Hepatocyte (in vitro differentiated cells): ENCODE data around the gene ELL. TPM values are rescaled to one million over a fixed set of nuclear protein-coding genes. Genes with fewer than 3 reads are reported as not detected.

ENCODE experiments used
- DNase-seq: peaks from one replicate; pipeline ENCODE4 v3.0.0-alpha.2; 2016; ENCODE audit warnings: low spot score
- H2AFZ ChIP-seq: fragments of 200-600 bp; sonication (generic); 2 replicates; pipeline ENCODE4 v1.6.0; 2016; ENCODE audit warnings: antibody characterized with exemption, mild to moderate bottlenecking
- H3K27ac ChIP-seq: fragments of 200-600 bp; sonication (generic); 2 replicates; pipeline ENCODE4 v1.5.1; 2016; ENCODE audit warnings: mild to moderate bottlenecking
- H3K27me3 ChIP-seq: fragments of 200-600 bp; sonication (generic); 2 replicates; pipeline ENCODE4 v1.6.1; 2016
- H3K36me3 ChIP-seq: fragments of 200-600 bp; sonication (generic); replicated peaks from 2 replicates; pipeline ENCODE4 v1.5.1; 2016; ENCODE audit warnings: low read depth; ENCODE audit not compliant: insufficient read depth
- H3K4me1 ChIP-seq: fragments of 200-600 bp; sonication (generic); 2 replicates; pipeline ENCODE4 v1.5.1; 2016; ENCODE audit warnings: mild to moderate bottlenecking, moderate library complexity; ENCODE audit not compliant: insufficient read depth
- H3K4me2 ChIP-seq: fragments of 200-600 bp; sonication (generic); 2 replicates; pipeline ENCODE4 v1.6.0; 2016
- H3K4me3 ChIP-seq: fragments of 200-600 bp; sonication (generic); 2 replicates; pipeline ENCODE4 v1.5.1; 2016; ENCODE audit warnings: mild to moderate bottlenecking
- H3K79me2 ChIP-seq: fragments of 200-600 bp; sonication (generic); 2 replicates; pipeline ENCODE4 v1.6.0; 2017; ENCODE audit warnings: mild to moderate bottlenecking
- H3K9me2 ChIP-seq: fragments of 200-600 bp; sonication (generic); replicated peaks from 2 replicates; pipeline ENCODE4 v1.6.0; 2017; ENCODE audit warnings: mild to moderate bottlenecking; ENCODE audit not compliant: insufficient read depth
- H3K9me3 ChIP-seq: fragments of 200-600 bp; sonication (generic); 2 replicates; pipeline ENCODE4 v1.5.1; 2016; ENCODE audit warnings: low read depth, mild to moderate bottlenecking
- H4K20me1 ChIP-seq: fragments of 200-600 bp; sonication (generic); 2 replicates; pipeline ENCODE4 v1.6.0; 2016; ENCODE audit warnings: mild to moderate bottlenecking; ENCODE audit not compliant: insufficient read depth, poor library complexity, severe bottlenecking
- EZH2 ChIP-seq: fragments of 200-600 bp; sonication (generic); IDR thresholded peaks from 2 replicates; pipeline ENCODE4 v1.6.1; 2016; ENCODE audit warnings: antibody characterized with exemption, mild to moderate bottlenecking, borderline replicate concordance
- EZH2phosphoT487 ChIP-seq: fragments of 200-600 bp; sonication (generic); IDR thresholded peaks from one replicate; pipeline ENCODE4 v1.6.1; 2018; ENCODE audit warnings: antibody characterized with exemption, mild to moderate bottlenecking, low read depth, moderate library complexity; ENCODE audit not compliant: unreplicated experiment, severe bottlenecking
- WGBS: methylation state at CpG from one replicate; pipeline ENCODE4 v1.1.6; 2016; ENCODE audit warnings: low lambda C conversion rate; ENCODE audit errors: missing lambda C conversion rate; 5-methylcytosine and 5-hydroxymethylcytosine counted together
- polyA plus RNA-seq: library from polyadenylated mRNA; unstranded; fragments of >200 nt; fragmentation: Nextera tagmentation; extraction: Ambion mirVana; gene quantifications from 2 replicates; pipeline ENCODE4 v1.2.1, GENCODE V29; 2016
- total RNA-seq: library from RNA; depleted of rRNA; stranded (reverse); fragments of >200 nt; gene quantifications from 2 replicates; pipeline ENCODE4 v1.2.3, GENCODE V29; 2014
- TF ChIP-seq, protein P1 (sequence below): fragments of 200-600 bp; sonication (generic); IDR thresholded peaks from 2 replicates; pipeline ENCODE4 v1.5.1; 2016; ENCODE audit warnings: antibody characterized with exemption, mild to moderate bottlenecking; ENCODE audit not compliant: poor library complexity

The ELL gene
- total and polyA plus RNA-seq, 2 experiments from 2014 or later = 11.0 to 15.0 TPM

- Histone ChIP-seq H2AFZ (no peak overlapping the region), H3K27ac (no peak overlapping the region), H3K4me2 (no peak overlapping the region), H3K79me2 (no peaks in the 10 kb centered on the region), H3K36me3 (no peaks in the 10 kb centered on the region), H3K4me1 (peaks cover 4% of the 10 kb centered on the region), H3K9me3 (no peaks in the 10 kb centered on the region), H3K9me2 (no peaks in the 10 kb centered on the region), H4K20me1 (no peaks in the 10 kb centered on the region), H3K27me3 (no peaks in the 10 kb centered on the region), H3K4me3 (no peak overlapping the region)
- no peak for DNase-seq
- TF ChIP-seq EZH2 (no peak), EZH2phosphoT487 (no peak)
- TF ChIP-seq, protein P1, sequence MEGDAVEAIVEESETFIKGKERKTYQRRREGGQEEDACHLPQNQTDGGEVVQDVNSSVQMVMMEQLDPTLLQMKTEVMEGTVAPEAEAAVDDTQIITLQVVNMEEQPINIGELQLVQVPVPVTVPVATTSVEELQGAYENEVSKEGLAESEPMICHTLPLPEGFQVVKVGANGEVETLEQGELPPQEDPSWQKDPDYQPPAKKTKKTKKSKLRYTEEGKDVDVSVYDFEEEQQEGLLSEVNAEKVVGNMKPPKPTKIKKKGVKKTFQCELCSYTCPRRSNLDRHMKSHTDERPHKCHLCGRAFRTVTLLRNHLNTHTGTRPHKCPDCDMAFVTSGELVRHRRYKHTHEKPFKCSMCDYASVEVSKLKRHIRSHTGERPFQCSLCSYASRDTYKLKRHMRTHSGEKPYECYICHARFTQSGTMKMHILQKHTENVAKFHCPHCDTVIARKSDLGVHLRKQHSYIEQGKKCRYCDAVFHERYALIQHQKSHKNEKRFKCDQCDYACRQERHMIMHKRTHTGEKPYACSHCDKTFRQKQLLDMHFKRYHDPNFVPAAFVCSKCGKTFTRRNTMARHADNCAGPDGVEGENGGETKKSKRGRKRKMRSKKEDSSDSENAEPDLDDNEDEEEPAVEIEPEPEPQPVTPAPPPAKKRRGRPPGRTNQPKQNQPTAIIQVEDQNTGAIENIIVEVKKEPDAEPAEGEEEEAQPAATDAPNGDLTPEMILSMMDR = no peak
- 96% methylated on average over 19 of the region's 19 CpGs for WGBS
Observed at GRCh38 chr19:18444513-18444912, 77.4 kb downstream of the ELL start.

- peaks cover 11% of the 10 kb centered on the region for H3K4me1 ChIP-seq
- no peak overlapping the region for H3K4me3 ChIP-seq
- no peak for DNase-seq
- no peak overlapping the region for H3K4me2 ChIP-seq
- H3K9me3 ChIP-seq = no peaks in the 10 kb centered on the region
- TF ChIP-seq, protein P1 = no peak
- no peak for TF ChIP-seq EZH2phosphoT487
- no peak for TF ChIP-seq EZH2
- no peak overlapping the region for H2AFZ ChIP-seq
- 94% methylated on average over 11 of the region's 11 CpGs for WGBS
- H3K27ac ChIP-seq = no peak overlapping the region
- H4K20me1 ChIP-seq = no peaks in the 10 kb centered on the region
- no peaks in the 10 kb centered on the region for H3K36me3 ChIP-seq
- no peaks in the 10 kb centered on the region for H3K9me2 ChIP-seq
- H3K79me2 ChIP-seq = no peaks in the 10 kb centered on the region
- H3K27me3 ChIP-seq = no peaks in the 10 kb centered on the region
Observed at GRCh38 chr19:18443831-18444230, 78.0 kb downstream of the ELL start.

GRCh38 chr19:18443406-18443805 is 78.5 kb downstream of the ELL start:
- H2AFZ ChIP-seq = no peak overlapping the region
- no peaks in the 10 kb centered on the region for H3K36me3 ChIP-seq
- no peaks in the 10 kb centered on the region for H3K9me3 ChIP-seq
- WGBS = 96% methylated on average over 6 of the region's 6 CpGs
- H4K20me1 ChIP-seq = no peaks in the 10 kb centered on the region
- no peak for DNase-seq
- no peak overlapping the region for H3K4me2 ChIP-seq
- peaks cover 15% of the 10 kb centered on the region for H3K4me1 ChIP-seq
- no peaks in the 10 kb centered on the region for H3K79me2 ChIP-seq
- H3K9me2 ChIP-seq = no peaks in the 10 kb centered on the region
- H3K27ac ChIP-seq = no peak overlapping the region
- TF ChIP-seq, protein P1 = no peak
- no peak for TF ChIP-seq EZH2
- no peak for TF ChIP-seq EZH2phosphoT487
- H3K27me3 ChIP-seq = no peaks in the 10 kb centered on the region
- H3K4me3 ChIP-seq = no peak overlapping the region

- no peak overlapping the region for H3K4me2 ChIP-seq
- H3K27ac ChIP-seq = no peak overlapping the region
- H4K20me1 ChIP-seq = no peaks in the 10 kb centered on the region
- peaks cover 20% of the 10 kb centered on the region for H3K4me1 ChIP-seq
- no peak overlapping the region for H3K4me3 ChIP-seq
- TF ChIP-seq EZH2phosphoT487 = no peak
- no peak for TF ChIP-seq EZH2
- TF ChIP-seq, protein P1 = no peak
- no peaks in the 10 kb centered on the region for H3K9me3 ChIP-seq
- H2AFZ ChIP-seq = no peak overlapping the region
- H3K27me3 ChIP-seq = no peaks in the 10 kb centered on the region
- no peaks in the 10 kb centered on the region for H3K79me2 ChIP-seq
- H3K36me3 ChIP-seq = no peaks in the 10 kb centered on the region
- DNase-seq = no peak
- WGBS = 93% methylated on average over 12 of the region's 12 CpGs
- H3K9me2 ChIP-seq = no peaks in the 10 kb centered on the region
Observed at GRCh38 chr19:18442941-18443340, 78.9 kb downstream of the ELL start.
